ACC112 (cell line): ENCODE measurements around the gene RHEB.

Experiments
- H2AFZ ChIP-seq: fragments of 200-600 bp; sonication (generic); one replicate; pipeline ENCODE4 v1.6.0; 2017; ENCODE audit warnings: antibody characterized with exemption, low read length; ENCODE audit not compliant: unreplicated experiment
- H3K27ac ChIP-seq: fragments of 200-600 bp; sonication (generic); 2 replicates; pipeline ENCODE4 v1.5.1; 2014; ENCODE audit warnings: low read depth, mild to moderate bottlenecking, antibody characterized with exemption, low read length, moderate library complexity
- H3K27me3 ChIP-seq: fragments of 200-600 bp; sonication (generic); 2 replicates; pipeline ENCODE4 v1.6.1; 2014; ENCODE audit warnings: mild to moderate bottlenecking, antibody characterized with exemption, low read length, moderate library complexity, mixed read lengths; ENCODE audit not compliant: insufficient read depth
- H3K36me3 ChIP-seq: fragments of 200-600 bp; sonication (generic); 2 replicates; pipeline ENCODE4 v1.6.1; 2016; ENCODE audit warnings: mild to moderate bottlenecking, antibody characterized with exemption, low read length, moderate library complexity, mixed read lengths; ENCODE audit not compliant: insufficient read depth
- H3K4me1 ChIP-seq: fragments of 200-600 bp; sonication (generic); one replicate; pipeline ENCODE4 v1.6.1; 2016; ENCODE audit warnings: low read length, mixed read lengths; ENCODE audit not compliant: insufficient read depth, unreplicated experiment, control insufficient read depth
- H3K4me3 ChIP-seq: fragments of 200-600 bp; sonication (generic); 2 replicates; pipeline ENCODE4 v1.5.1; 2014; ENCODE audit warnings: mild to moderate bottlenecking, low read depth, low read length
- H3K79me2 ChIP-seq: fragments of 200-600 bp; sonication (generic); one replicate; pipeline ENCODE4 v1.6.0; 2016; ENCODE audit warnings: low read length; ENCODE audit not compliant: control insufficient read depth, unreplicated experiment, insufficient read depth

RHEB gene

GRCh38 chr7:151457534-151457933 is 62.2 kb downstream of the RHEB start:
- no peak overlapping the region for H3K4me3 ChIP-seq
- H3K4me1 ChIP-seq = peaks cover 18% of the 10 kb centered on the region
- H2AFZ ChIP-seq = no peak overlapping the region
- H3K27ac ChIP-seq = no peak overlapping the region
- no peaks in the 10 kb centered on the region for H3K27me3 ChIP-seq
- H3K79me2 ChIP-seq = no peaks in the 10 kb centered on the region
- H3K36me3 ChIP-seq = no peaks in the 10 kb centered on the region

- Histone ChIP-seq H2AFZ (no peak overlapping the region), H3K4me1 (peaks cover 18% of the 10 kb centered on the region), H3K36me3 (no peaks in the 10 kb centered on the region), H3K27me3 (no peaks in the 10 kb centered on the region), H3K27ac (no peak overlapping the region), H3K79me2 (no peaks in the 10 kb centered on the region), H3K4me3 (no peak overlapping the region)
Observed at GRCh38 chr7:151456782-151457181, 62.9 kb downstream of the RHEB start.

DNA sequence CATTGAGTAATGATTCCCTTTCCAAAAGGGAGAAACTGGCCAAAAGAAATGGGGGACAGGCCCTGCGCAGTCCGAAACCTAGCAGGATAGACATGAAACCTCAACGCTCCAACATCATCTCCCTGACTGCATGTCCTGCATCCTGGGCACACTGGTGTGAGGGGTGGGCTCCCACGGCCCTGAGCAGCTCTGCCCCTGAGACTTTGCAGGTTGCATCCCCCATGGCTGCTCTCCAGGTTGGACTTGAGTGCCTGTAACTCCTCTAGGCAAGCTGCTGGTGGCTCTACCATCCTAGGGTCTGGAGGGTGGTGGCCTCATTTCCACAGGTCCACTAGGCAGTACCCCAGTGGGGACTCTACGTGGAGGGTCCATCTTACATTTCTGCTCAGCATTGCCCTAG is 63.4 kb downstream of the RHEB start:
- H3K27me3 ChIP-seq = no peaks in the 10 kb centered on the region
- no peak overlapping the region for H3K4me3 ChIP-seq
- H3K27ac ChIP-seq = no peak overlapping the region
- no peaks in the 10 kb centered on the region for H3K36me3 ChIP-seq
- no peaks in the 10 kb centered on the region for H3K79me2 ChIP-seq
- no peak overlapping the region for H2AFZ ChIP-seq
- H3K4me1 ChIP-seq = peaks cover 18% of the 10 kb centered on the region

DNA sequence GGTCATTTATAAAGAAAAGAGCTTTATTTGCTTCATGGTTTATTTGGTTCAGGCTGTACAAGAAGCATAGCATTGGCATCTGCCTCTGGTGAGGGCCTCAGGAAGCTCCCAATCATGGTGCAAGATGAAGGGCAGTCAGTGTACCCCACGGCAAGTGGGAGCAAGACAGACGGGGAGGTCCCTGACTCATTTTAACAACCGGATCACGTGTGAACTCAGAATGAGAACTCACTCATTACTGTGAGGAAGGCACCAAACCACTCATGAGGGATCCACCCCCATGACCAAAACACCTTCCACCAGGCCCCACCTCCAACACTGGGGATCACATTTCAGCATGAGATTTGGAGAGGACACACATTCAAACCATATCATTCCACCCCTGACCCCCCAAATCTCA is 64.0 kb downstream of the RHEB start:
- peaks cover 16% of the 10 kb centered on the region for H3K4me1 ChIP-seq
- no peak overlapping the region for H3K27ac ChIP-seq
- H3K4me3 ChIP-seq = no peak overlapping the region
- no peaks in the 10 kb centered on the region for H3K36me3 ChIP-seq
- no peaks in the 10 kb centered on the region for H3K27me3 ChIP-seq
- no peaks in the 10 kb centered on the region for H3K79me2 ChIP-seq
- no peak overlapping the region for H2AFZ ChIP-seq

DNA sequence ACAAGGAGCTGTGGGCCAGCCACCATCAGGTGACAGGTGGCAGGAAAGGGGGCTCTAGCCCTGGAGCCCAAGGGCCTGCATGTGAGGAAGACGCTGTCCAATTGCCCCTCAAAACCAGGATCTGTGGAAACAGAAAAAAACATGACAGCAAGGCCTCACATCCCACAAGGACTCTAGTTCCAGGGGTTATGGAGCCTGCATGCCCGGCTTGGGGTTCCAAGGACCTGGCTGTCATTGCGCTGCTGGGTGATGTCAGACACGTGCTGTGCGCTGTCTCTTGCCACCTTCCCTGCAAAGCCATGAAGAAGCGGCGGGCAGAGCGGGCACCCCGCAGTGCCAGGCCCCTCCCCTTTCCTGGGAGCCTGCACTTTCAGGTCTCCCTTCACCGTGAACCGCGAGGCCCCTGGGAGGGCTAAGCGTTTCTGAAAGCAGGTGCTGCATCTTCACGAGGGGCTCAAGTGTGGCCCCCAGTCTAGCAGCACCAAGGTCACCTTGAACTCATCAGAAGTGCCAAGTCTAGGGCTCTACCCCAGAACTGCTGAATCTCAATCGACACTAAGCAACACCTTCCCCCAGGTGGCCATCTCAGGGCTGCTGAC is 64.7 kb downstream of the RHEB start:
- Histone ChIP-seq H3K36me3 (no peaks in the 10 kb centered on the region), H3K27me3 (no peaks in the 10 kb centered on the region), H3K79me2 (no peaks in the 10 kb centered on the region), H3K4me3 (no peak overlapping the region), H3K27ac (no peak overlapping the region), H2AFZ (no peak overlapping the region), H3K4me1 (peaks cover 9% of the 10 kb centered on the region)

- H3K4me3 ChIP-seq = no peak overlapping the region
- H3K27me3 ChIP-seq = no peaks in the 10 kb centered on the region
- H3K79me2 ChIP-seq = no peaks in the 10 kb centered on the region
- H3K36me3 ChIP-seq = no peaks in the 10 kb centered on the region
- no peak overlapping the region for H3K27ac ChIP-seq
- peaks cover 3% of the 10 kb centered on the region for H3K4me1 ChIP-seq
- no peak overlapping the region for H2AFZ ChIP-seq
Observed at GRCh38 chr7:151454305-151454704, 65.4 kb downstream of the RHEB start.

GRCh38 chr7:151453326-151453791 is 66.3 kb downstream of the RHEB start:
- no peaks in the 10 kb centered on the region for H3K4me1 ChIP-seq
- no peak overlapping the region for H3K27ac ChIP-seq
- H3K4me3 ChIP-seq = no peak overlapping the region
- no peaks in the 10 kb centered on the region for H3K79me2 ChIP-seq
- no peaks in the 10 kb centered on the region for H3K27me3 ChIP-seq
- H2AFZ ChIP-seq = no peak overlapping the region
- H3K36me3 ChIP-seq = no peaks in the 10 kb centered on the region

DNA sequence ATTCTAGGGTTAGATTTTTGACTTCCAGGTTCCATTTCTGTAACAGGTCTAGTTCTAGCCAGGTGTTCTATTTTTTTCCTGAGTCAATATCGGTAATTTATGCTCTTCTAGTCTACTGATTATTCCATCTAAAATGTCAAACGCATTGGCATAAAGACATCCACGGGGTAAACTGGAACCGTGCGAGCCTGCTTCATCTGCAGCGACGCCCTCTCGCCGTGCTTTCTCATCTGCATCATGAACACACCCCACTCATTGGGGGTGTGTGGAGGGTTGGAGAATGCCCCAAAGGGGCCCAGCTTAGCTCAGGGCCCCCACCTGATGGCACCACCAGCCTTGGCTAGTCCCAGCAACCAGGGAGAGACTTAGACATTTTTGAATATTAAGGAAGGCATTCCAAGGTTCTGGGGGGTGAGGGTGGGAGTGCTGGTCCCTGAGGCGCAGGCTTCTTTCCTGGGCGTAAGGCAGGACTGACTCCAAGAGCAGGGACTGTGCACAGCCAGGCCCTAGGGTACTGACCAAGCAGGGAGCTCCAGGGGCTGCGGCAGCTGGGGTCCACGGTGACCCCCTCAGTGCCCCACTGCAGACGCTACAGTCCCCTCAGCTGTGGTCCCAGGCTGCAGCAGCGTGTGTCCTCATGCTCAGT is 66.9 kb downstream of the RHEB start:
- H2AFZ ChIP-seq = no peak overlapping the region
- H3K27ac ChIP-seq = no peak overlapping the region
- H3K79me2 ChIP-seq = no peaks in the 10 kb centered on the region
- H3K36me3 ChIP-seq = no peaks in the 10 kb centered on the region
- H3K27me3 ChIP-seq = no peaks in the 10 kb centered on the region
- no peaks in the 10 kb centered on the region for H3K4me1 ChIP-seq
- H3K4me3 ChIP-seq = no peak overlapping the region

- Histone ChIP-seq H3K4me1 (no peaks in the 10 kb centered on the region), H3K27me3 (no peaks in the 10 kb centered on the region), H3K27ac (no peak overlapping the region), H3K79me2 (no peaks in the 10 kb centered on the region), H2AFZ (no peak overlapping the region), H3K4me3 (no peak overlapping the region), H3K36me3 (no peaks in the 10 kb centered on the region)
Observed at GRCh38 chr7:151451626-151452571, 67.8 kb downstream of the RHEB start.

DNA sequence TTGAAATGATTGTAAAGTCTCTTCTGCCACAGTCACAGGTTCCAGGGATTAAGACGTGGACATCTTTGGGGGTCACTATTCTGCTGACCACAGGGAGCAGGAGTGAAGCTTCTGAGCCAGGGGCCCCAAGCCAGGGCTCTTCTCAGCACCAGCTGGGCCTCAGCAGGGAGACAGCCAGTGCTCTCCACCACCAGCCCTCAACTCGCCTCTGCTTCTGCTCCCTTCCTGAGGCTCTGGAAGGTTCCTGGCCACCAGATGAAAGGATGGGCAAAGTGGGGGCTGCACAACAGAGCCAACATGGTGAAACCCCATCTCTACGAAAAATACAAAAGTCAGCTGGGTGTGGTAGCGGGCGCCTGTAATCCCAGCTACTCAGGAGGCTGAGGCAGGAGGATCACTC is 68.5 kb downstream of the RHEB start:
- Histone ChIP-seq H3K27me3 (no peaks in the 10 kb centered on the region), H3K79me2 (no peaks in the 10 kb centered on the region), H3K27ac (no peak overlapping the region), H2AFZ (no peak overlapping the region), H3K4me1 (no peaks in the 10 kb centered on the region), H3K36me3 (no peaks in the 10 kb centered on the region), H3K4me3 (no peak overlapping the region)
